Type B pancreatic cell (in vitro differentiated cells): Measurements from ENCODE around the gene CACNA1B. TPM values are rescaled to one million over a fixed set of nuclear protein-coding genes. Genes with fewer than 3 reads are reported as not detected.
"Not testable (repeated sequence)": the region's sequence is repeated elsewhere in the genome, so short reads cannot be mapped to it uniquely, and the experiment has no call there.

Experiments
- DNase-seq: peaks from one replicate; pipeline ENCODE4 v3.0.0; 2021; ENCODE audit warnings: mixed read lengths; ENCODE audit not compliant: unreplicated experiment; ENCODE audit errors: extremely low spot score
- H3K27ac Mint-ChIP-seq: 2 replicates; pipeline ENCODE4 v1.8.0; 2021; ENCODE audit warnings: mild to moderate bottlenecking, mixed read lengths
- H3K27me3 Mint-ChIP-seq: 2 replicates; pipeline ENCODE4 v1.8.0; 2021; ENCODE audit warnings: mixed read lengths
- H3K36me3 Mint-ChIP-seq: 2 replicates; pipeline ENCODE4 v1.8.0; 2021; ENCODE audit warnings: mixed read lengths
- H3K4me1 Mint-ChIP-seq: one replicate; pipeline ENCODE4 v1.8.0; 2021; ENCODE audit warnings: mixed read lengths; ENCODE audit not compliant: unreplicated experiment
- H3K4me3 Mint-ChIP-seq: 2 replicates; pipeline ENCODE4 v1.8.0; 2021; ENCODE audit warnings: mild to moderate bottlenecking, mixed read lengths
- H3K9me3 Mint-ChIP-seq: 2 replicates; pipeline ENCODE4 v1.8.0; 2021; ENCODE audit warnings: mixed read lengths
- CTCF ChIP-seq: fragments of 200-600 bp; sonication (generic); conservative IDR thresholded peaks from 2 replicates; pipeline ENCODE4 v1.5.0; 2021; ENCODE audit warnings: antibody characterized with exemption, mild to moderate bottlenecking
- total RNA-seq: library from RNA; stranded (reverse); gene quantifications from 2 replicates; pipeline ENCODE4 v1.2.1, GENCODE V29; 2021; ENCODE audit warnings: low replicate concordance

The CACNA1B gene
- total RNA-seq, 1 donor from 2014 or later, result 2.4 TPM

GRCh38 chr9:138103111-138103848 lies 225.7 kb downstream of the CACNA1B start:
- H3K27me3 Mint-ChIP-seq, result no peaks in the 10 kb centered on the region
- no peak for TF ChIP-seq CTCF
- DNase-seq, result peak; percentile 53
- H3K4me3 Mint-ChIP-seq, result no peak overlapping the region
- H3K36me3 Mint-ChIP-seq, result no peaks in the 10 kb centered on the region
- H3K9me3 Mint-ChIP-seq, result no peaks in the 10 kb centered on the region
- H3K4me1 Mint-ChIP-seq, result no peaks in the 10 kb centered on the region
- H3K27ac Mint-ChIP-seq, result no peak overlapping the region

DNA sequence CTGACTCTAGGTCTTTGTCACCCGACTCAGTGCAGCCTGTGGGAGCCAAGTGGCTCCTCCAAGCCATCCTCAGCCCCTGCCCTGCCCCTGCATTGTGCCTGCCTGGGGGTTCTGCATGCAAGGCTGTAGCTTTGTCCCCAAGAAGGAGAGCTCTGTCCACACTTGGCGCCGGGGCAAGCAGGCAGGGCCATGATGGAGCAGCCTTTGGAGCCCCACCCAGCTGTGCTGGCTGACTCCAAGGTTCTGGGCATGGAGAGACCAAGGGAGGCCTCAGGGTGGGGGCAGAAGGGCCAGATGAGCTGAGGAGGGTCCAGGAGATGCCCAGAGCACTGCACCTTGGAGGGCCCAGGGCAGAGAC lies 226.2 kb downstream of the CACNA1B start:
- Mint-ChIP-seq H3K4me3 (no peak overlapping the region), H3K27me3 (no peaks in the 10 kb centered on the region), H3K36me3 (no peaks in the 10 kb centered on the region), H3K9me3 (no peaks in the 10 kb centered on the region), H3K4me1 (no peaks in the 10 kb centered on the region), H3K27ac (no peak overlapping the region)
- DNase-seq, result no peak
- no peak for TF ChIP-seq CTCF

GRCh38 chr9:138104251-138105122 lies 226.9 kb downstream of the CACNA1B start:
- Mint-ChIP-seq H3K4me3 (no peak overlapping the region), H3K36me3 (no peaks in the 10 kb centered on the region), H3K27me3 (no peaks in the 10 kb centered on the region), H3K9me3 (no peaks in the 10 kb centered on the region), H3K27ac (no peak overlapping the region), H3K4me1 (no peaks in the 10 kb centered on the region)
- peak; percentile 64 for DNase-seq
- TF ChIP-seq CTCF, result no peak

DNA sequence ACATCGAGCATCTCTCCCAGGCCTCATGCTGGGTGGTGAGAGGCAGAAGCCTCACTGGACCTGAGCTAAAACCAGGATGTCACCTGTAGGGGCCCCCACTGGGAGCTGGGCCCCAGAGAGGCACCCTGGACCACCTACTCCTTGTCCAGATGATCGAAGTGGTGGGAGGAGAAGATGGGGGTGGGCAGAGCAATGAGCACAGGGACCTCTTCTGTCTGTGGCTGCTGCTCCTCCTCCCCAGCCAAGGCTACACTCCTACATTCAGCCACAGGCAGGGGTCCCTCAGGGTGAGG lies 227.5 kb downstream of the CACNA1B start:
- no peaks in the 10 kb centered on the region for H3K4me1 Mint-ChIP-seq
- no peak overlapping the region for H3K4me3 Mint-ChIP-seq
- no peaks in the 10 kb centered on the region for H3K27me3 Mint-ChIP-seq
- no peaks in the 10 kb centered on the region for H3K9me3 Mint-ChIP-seq
- no peak overlapping the region for H3K27ac Mint-ChIP-seq
- H3K36me3 Mint-ChIP-seq, result no peaks in the 10 kb centered on the region
- DNase-seq, result no peak
- no peak for TF ChIP-seq CTCF

DNA sequence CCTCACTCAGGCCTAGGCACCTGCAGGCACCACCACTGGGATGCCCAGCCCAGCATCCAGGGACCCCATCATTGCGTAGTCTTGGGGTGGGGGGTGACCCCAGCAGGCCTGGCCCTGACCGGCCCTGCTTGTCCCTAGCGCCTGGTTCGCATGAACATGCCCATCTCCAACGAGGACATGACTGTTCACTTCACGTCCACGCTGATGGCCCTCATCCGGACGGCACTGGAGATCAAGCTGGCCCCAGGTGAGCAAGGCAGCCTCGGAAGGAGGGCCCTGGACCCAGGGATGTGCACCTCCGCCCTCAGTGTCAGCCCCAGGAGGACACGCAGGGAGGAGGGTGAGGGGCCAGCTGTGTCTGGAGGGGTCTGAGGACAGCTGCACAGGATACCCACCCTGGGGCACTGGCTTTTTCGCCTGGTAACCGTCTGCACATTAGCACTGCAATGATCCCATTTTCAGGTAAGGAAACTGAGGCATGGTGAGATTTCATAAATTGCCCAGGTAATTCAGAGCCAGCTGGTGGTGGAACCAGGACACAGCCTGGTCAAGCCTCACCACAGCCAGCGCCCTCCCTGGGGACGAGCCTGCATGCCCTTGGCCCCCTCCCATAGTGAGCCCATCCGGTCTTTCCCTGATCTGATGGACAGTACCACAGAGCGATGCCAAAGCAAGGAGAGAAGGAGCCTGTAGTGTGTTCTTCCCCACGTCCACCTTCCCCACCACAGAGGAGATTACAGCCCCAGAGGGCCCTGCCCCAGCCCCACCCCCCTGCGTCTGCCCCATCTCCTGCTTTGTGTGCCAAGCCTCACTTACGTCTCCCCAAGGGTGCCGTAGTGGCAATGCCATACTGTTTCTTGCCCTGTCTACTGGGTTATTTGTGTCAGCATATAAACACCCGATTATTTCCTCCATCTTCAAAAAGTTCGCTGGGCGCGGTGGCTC lies 228.3 kb downstream of the CACNA1B start:
- H3K36me3 Mint-ChIP-seq, result no peaks in the 10 kb centered on the region
- DNase-seq, result peak; percentile 67
- H3K27me3 Mint-ChIP-seq, result no peaks in the 10 kb centered on the region
- no peaks in the 10 kb centered on the region for H3K9me3 Mint-ChIP-seq
- TF ChIP-seq CTCF, result no peak
- H3K27ac Mint-ChIP-seq, result no peak overlapping the region
- no peaks in the 10 kb centered on the region for H3K4me1 Mint-ChIP-seq
- no peak overlapping the region for H3K4me3 Mint-ChIP-seq

- not testable (repeated sequence) for H3K27ac Mint-ChIP-seq, H3K27me3 Mint-ChIP-seq, H3K9me3 Mint-ChIP-seq, H3K4me3 Mint-ChIP-seq, H3K4me1 Mint-ChIP-seq, H3K36me3 Mint-ChIP-seq, DNase-seq
Observed at GRCh38 chr9:138107039-138107438, 229.5 kb downstream of the CACNA1B start.
